ENCODE measurements around the gene AQP10.
"Not testable (repeated sequence)": the region's sequence is repeated elsewhere in the genome, so short reads cannot be mapped to it uniquely, and the experiment has no call there.

Gene AQP10

DNA sequence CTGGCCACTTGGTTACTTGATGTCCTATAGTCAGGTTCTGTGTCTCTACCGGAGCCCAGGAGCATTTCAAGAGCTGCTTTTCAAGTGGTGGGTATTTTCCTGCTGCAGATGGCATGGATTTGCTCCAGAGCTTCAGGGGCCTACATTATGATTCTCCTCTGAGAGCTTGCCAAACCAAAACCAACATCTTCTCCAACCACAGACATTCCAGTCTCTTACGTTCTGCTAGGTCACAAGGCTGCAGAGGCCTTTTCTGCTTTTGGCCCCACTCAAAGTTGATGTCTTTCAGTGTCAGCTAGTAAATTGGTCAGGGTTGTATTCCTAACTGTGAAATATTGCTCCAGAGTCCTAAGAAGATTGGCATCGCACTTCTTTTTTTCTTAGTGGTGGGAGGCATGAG lies 14.7 kb upstream of the AQP10 start:
- no peak for TF ChIP-seq EZH2phosphoT487 (IDR thresholded peaks at IDR 0.05; ENCODE audit: borderline replicate concordance, low read length)
- Histone ChIP-seq H3K4me3 (ENCODE audit: low read length) (no peak overlapping the region), H3K4me2 (ENCODE audit: low read length) (no peak overlapping the region)

DNA sequence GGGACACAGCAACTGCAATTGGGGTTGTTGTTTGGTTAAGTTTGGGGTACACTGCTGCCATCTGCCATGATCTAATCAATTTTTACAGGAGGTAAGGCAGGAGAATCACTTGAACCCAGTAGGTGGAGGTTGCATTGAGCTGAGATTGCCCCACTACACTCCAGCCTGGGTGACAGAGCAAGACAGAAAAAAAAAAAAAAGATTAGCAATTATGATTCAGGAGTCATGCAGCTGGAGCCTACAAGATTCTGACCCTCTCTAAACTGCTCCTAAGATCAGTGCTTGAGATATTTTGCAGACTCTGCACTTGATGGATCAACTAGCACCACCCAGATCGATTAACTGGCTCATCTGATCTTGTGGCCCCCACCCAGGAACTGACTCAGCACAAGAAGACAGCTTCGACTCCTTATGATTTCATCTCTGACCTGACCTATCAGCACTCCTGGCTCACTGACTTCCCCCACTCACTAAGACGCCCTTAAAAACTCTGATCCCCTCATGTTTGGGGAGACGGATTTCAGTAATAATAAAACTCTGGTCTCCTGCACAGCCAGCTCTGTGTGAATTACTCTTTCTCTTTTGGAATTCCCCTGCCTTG lies 13.1 kb upstream of the AQP10 start:
- H3K79me2 ChIP-seq (ENCODE audit: control insufficient read depth, low read length); H3K4me2 ChIP-seq (ENCODE audit: low read length); H3K9me3 ChIP-seq (ENCODE audit: control insufficient read depth, insufficient read depth, low read length); H3F3A ChIP-seq (ENCODE audit: control insufficient read depth, insufficient read depth); H3K9me2 ChIP-seq (replicated peaks; ENCODE audit: control insufficient read depth, low read length); H3K4me1 ChIP-seq (ENCODE audit: control insufficient read depth, low read length); H3K4me3 ChIP-seq (ENCODE audit: low read length); H3K27ac ChIP-seq (ENCODE audit: low read depth, low read length); H3K36me3 ChIP-seq (ENCODE audit: control insufficient read depth, low read length); H3K27me3 ChIP-seq (ENCODE audit: control insufficient read depth, low read length); H4K20me1 ChIP-seq (ENCODE audit: control insufficient read depth, insufficient read depth, low read depth, low read length): not testable (repeated sequence)

More for the DNA sequence above, 14.7 kb upstream of the AQP10 start:
- Histone ChIP-seq H4K20me1 (ENCODE audit: control insufficient read depth, insufficient read depth, low read depth, low read length) (no peaks in the 10 kb centered on the region), H3K9me2 (replicated peaks; ENCODE audit: control insufficient read depth, low read length) (no peaks in the 10 kb centered on the region), H3K79me2 (ENCODE audit: control insufficient read depth, low read length) (no peaks in the 10 kb centered on the region), H3K9me3 (ENCODE audit: control insufficient read depth, insufficient read depth, low read length) (no peaks in the 10 kb centered on the region), H3K27ac (ENCODE audit: low read depth, low read length) (no peak overlapping the region), H3F3A (ENCODE audit: control insufficient read depth, insufficient read depth) (no peaks in the 10 kb centered on the region), H3K36me3 (ENCODE audit: control insufficient read depth, low read length) (no peaks in the 10 kb centered on the region), H3K27me3 (ENCODE audit: control insufficient read depth, low read length) (peaks cover 9% of the 10 kb centered on the region), H3K4me1 (ENCODE audit: control insufficient read depth, low read length) (no peaks in the 10 kb centered on the region)

DNA sequence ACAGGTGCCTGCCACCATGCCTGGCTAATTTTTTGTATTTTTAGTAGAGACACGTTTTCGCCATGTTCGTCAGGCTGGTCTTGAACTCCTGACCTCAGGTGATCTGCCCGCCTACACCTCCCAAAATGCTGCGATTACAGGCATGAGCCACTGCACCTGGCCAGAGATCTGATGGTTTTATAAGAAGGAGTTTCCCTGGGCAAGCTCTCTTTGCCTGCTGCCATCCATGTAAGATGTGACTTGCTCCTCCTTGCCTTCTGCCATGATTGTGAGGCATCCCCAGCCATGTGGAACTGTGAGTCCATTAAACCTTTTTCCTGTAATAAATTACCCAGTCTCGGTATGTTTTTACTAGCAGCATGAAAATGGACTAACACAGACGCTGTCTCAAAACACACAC lies 11.8 kb upstream of the AQP10 start:
- H3K9me3 ChIP-seq (ENCODE audit: control insufficient read depth, insufficient read depth, low read length); H3K4me3 ChIP-seq (ENCODE audit: low read length); H3K27me3 ChIP-seq (ENCODE audit: control insufficient read depth, low read length); H3K36me3 ChIP-seq (ENCODE audit: control insufficient read depth, low read length); H3K4me2 ChIP-seq (ENCODE audit: low read length); H3K79me2 ChIP-seq (ENCODE audit: control insufficient read depth, low read length); H3F3A ChIP-seq (ENCODE audit: control insufficient read depth, insufficient read depth); H3K9me2 ChIP-seq (replicated peaks; ENCODE audit: control insufficient read depth, low read length); H4K20me1 ChIP-seq (ENCODE audit: control insufficient read depth, insufficient read depth, low read depth, low read length); H3K27ac ChIP-seq (ENCODE audit: low read depth, low read length); H3K4me1 ChIP-seq (ENCODE audit: control insufficient read depth, low read length): not testable (repeated sequence)

DNA sequence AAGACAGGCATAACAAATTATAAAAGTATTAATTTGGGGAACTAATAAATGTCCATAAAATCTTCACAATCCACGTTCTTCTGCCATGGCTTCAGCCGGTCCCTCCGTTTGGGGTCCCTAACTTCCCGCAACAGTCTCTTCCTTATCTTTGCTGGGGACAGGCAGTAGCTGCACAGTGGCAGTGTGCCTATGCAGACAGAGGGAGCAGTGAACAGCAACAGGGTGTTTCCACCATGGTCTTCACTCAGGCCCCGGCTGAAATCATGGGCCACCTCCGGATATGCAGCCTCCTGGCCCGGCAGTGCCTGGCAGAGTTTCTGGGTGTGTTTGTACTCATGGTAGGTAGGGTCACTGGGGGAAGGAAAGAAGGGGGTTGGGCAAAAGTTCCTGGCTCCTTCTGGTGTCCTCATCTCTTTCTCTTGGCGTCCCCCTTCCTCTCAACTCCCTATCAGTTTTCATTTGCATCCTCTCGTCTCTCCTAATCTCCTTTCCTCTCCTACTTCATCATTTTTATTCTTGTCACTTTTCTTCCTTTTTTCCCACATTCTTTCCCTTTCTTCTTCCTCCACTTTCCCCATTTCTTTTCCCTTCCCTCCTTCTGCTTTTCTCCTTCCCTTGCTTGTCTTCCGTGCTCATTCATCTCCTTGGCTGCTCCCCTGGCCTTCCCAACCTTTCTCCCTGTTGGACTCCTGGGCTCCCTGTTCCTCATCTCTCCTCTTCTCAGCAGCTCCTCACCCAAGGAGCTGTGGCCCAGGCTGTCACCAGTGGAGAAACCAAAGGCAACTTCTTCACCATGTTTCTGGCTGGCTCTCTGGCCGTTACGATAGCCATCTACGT lies 8.4 kb upstream of the AQP10 start:
- H3K27ac ChIP-seq (ENCODE audit: low read depth, low read length); H3K4me1 ChIP-seq (ENCODE audit: control insufficient read depth, low read length); H3K79me2 ChIP-seq (ENCODE audit: control insufficient read depth, low read length); H3F3A ChIP-seq (ENCODE audit: control insufficient read depth, insufficient read depth); H3K4me2 ChIP-seq (ENCODE audit: low read length); H3K9me3 ChIP-seq (ENCODE audit: control insufficient read depth, insufficient read depth, low read length); H3K27me3 ChIP-seq (ENCODE audit: control insufficient read depth, low read length); H3K9me2 ChIP-seq (replicated peaks; ENCODE audit: control insufficient read depth, low read length); H4K20me1 ChIP-seq (ENCODE audit: control insufficient read depth, insufficient read depth, low read depth, low read length); H3K4me3 ChIP-seq (ENCODE audit: low read length); H3K36me3 ChIP-seq (ENCODE audit: control insufficient read depth, low read length): not testable (repeated sequence)

GRCh38 chr1:154313066-154313356 lies 7.9 kb upstream of the AQP10 start:
- TF ChIP-seq, protein P1, sequence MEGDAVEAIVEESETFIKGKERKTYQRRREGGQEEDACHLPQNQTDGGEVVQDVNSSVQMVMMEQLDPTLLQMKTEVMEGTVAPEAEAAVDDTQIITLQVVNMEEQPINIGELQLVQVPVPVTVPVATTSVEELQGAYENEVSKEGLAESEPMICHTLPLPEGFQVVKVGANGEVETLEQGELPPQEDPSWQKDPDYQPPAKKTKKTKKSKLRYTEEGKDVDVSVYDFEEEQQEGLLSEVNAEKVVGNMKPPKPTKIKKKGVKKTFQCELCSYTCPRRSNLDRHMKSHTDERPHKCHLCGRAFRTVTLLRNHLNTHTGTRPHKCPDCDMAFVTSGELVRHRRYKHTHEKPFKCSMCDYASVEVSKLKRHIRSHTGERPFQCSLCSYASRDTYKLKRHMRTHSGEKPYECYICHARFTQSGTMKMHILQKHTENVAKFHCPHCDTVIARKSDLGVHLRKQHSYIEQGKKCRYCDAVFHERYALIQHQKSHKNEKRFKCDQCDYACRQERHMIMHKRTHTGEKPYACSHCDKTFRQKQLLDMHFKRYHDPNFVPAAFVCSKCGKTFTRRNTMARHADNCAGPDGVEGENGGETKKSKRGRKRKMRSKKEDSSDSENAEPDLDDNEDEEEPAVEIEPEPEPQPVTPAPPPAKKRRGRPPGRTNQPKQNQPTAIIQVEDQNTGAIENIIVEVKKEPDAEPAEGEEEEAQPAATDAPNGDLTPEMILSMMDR (IDR thresholded peaks at IDR 0.05; ENCODE audit: low read depth, low read length, poor library complexity, severe bottlenecking): no peak
- no peak for TF ChIP-seq EZH2phosphoT487 (IDR thresholded peaks at IDR 0.05; ENCODE audit: borderline replicate concordance, low read length)
- Histone ChIP-seq H3K27me3 (ENCODE audit: control insufficient read depth, low read length) (peaks cover 7% of the 10 kb centered on the region; the same call in 1 of the 2 replicates), H3K4me3 (ENCODE audit: low read length) (no peak overlapping the region), H3F3A (ENCODE audit: control insufficient read depth, insufficient read depth) (no peaks in the 10 kb centered on the region), H4K20me1 (ENCODE audit: control insufficient read depth, insufficient read depth, low read depth, low read length) (no peaks in the 10 kb centered on the region), H3K9me3 (ENCODE audit: control insufficient read depth, insufficient read depth, low read length) (peaks cover 7% of the 10 kb centered on the region; the same call in 1 of the 2 replicates), H3K27ac (ENCODE audit: low read depth, low read length) (no peak overlapping the region), H3K4me2 (ENCODE audit: low read length) (no peak overlapping the region), H3K9me2 (replicated peaks; ENCODE audit: control insufficient read depth, low read length) (no peaks in the 10 kb centered on the region), H3K36me3 (ENCODE audit: control insufficient read depth, low read length) (no peaks in the 10 kb centered on the region), H3K79me2 (ENCODE audit: control insufficient read depth, low read length) (no peaks in the 10 kb centered on the region), H3K4me1 (ENCODE audit: control insufficient read depth, low read length) (no peaks in the 10 kb centered on the region)

GRCh38 chr1:154314226-154314625 lies 6.7 kb upstream of the AQP10 start:
- H3K4me2 ChIP-seq (ENCODE audit: low read length); H3K27me3 ChIP-seq (ENCODE audit: control insufficient read depth, low read length); H3F3A ChIP-seq (ENCODE audit: control insufficient read depth, insufficient read depth); H3K4me3 ChIP-seq (ENCODE audit: low read length); H3K79me2 ChIP-seq (ENCODE audit: control insufficient read depth, low read length); H3K4me1 ChIP-seq (ENCODE audit: control insufficient read depth, low read length); H4K20me1 ChIP-seq (ENCODE audit: control insufficient read depth, insufficient read depth, low read depth, low read length); H3K9me3 ChIP-seq (ENCODE audit: control insufficient read depth, insufficient read depth, low read length); H3K9me2 ChIP-seq (replicated peaks; ENCODE audit: control insufficient read depth, low read length); H3K27ac ChIP-seq (ENCODE audit: low read depth, low read length); H3K36me3 ChIP-seq (ENCODE audit: control insufficient read depth, low read length): not testable (repeated sequence)

Data from DOHH2 (cell line).